GM19372 (cell line): ENCODE measurements around the gene SYPL2.

Experiments used
- ATAC-seq: cut with Tn5 transposase; IDR thresholded peaks from one replicate; pipeline ENCODE4 v1.9.1; 2021; ENCODE audit warnings: mild to moderate bottlenecking, low read depth, moderate library complexity; ENCODE audit not compliant: unreplicated experiment

Gene SYPL2

DNA sequence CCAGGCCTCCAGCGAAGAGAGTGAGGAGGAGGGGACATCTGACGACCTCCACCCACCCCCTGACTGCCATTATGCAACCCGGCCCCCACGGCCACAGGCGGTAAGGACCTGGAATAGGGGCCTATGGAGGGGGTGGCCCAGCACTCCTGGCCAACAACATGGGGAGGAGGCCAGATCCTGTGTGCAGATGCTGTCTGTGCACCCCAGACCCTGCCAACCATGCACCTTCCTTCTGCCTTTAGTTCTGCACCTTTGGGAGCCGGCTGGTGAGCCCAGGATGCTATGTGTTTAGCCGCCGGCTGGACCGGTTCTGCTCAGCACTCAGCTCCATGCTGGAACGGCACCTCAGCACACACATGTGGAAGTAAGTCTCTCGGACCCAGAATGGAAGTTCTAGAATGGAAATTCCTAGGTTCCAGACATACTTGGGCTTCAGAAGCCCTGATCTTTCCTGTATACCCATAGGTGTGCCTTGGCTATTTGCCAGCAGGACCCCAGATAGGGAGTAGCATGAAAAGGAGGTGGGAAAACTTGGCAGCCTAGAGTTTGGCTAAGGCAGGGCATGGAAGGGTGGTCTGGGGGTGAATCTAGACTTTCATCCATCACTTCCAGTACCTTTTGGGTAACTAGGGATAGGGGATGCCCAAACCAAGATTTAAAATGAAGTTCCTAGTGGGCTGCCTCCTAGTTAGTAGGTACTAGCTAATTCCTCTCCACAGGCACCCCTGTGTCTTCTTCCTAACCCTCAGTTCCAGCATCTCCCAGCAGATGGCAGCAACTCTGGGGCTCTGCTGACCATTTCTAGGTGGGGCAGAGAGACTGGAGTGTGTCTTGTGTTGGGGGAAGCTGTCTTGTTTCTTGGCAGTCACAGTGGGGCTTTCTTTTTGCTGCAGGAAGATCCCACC is 23.9 kb downstream of the SYPL2 start:
- no peak for ATAC-seq

DNA sequence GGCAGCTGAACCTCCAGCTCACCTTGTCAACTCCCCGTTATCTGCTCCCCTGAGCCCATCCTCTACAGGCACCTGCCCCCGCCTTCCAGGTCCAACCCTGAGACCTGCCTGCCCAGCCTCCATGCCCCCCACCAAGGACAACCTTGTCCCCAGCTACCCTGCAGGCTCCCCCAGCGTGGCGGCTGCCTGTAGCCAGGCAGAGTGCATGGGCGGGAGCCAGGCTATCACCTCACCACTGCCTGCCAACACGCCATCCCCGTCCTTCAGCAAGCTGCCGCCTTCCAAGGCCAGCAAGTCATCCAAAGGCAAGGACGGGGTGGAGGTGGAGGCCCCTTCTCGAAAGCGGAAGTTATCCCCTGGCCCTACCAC is 24.6 kb downstream of the SYPL2 start:
- ATAC-seq = no peak

DNA sequence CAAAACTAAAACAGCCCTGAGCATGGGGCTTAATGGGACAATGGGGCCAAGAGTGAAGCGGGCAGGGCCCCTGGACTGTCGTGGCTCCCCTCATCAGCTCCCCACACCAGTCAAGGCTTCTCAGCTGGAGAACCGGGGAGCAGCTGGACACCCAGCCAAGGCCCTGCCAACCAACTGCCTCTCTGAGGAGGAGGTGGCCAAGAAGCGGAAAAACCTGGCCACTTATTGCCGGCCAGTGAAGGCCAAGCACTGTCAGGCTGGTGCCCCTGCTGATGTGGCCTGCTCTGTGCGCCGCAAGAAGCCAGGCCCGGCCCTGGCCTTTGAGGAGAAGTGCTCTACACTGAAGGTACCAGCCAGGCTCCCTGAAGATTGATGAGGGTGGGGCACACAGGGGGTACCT is 25.0 kb downstream of the SYPL2 start:
- ATAC-seq = no peak

DNA sequence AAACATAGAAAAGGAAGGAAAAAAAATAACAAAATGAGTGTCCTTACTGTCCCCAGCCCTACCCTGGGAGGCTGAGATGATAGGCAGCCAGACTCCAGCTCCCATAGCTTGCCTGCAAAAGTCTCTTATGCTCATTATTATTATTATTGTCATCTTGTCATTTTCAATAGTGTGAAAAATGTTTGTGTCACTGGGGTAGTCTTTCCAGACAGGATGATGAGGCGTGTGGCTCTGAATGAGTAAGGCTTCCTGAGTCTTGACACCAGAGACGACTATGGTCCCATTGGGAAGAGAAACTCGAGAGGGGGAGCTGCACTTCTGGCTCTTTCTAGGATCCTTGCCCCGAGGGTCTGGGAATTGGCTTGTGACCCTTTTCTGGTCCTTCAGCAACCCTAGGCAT is 26.4 kb downstream of the SYPL2 start:
- no peak for ATAC-seq

DNA sequence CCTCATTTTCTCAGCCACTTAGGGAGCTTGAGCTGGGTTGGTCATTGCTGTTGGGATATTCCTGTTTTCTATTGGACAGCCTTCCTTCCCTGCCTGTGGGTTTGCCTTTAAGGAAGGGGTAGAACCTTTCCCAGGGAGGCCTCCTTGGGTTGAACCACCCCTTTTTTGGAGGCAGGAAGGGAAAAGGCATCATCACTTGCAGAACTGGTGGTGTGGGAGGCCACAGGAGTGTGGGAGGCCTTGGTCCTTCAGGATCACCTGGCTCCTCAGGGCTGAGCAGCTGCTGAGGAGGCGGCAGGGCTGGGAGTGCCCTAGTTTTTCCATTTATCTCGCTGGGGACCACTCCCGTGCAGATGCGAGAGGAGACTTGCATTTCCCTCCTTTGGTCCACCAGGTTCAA is 26.9 kb downstream of the SYPL2 start:
- no peak for ATAC-seq

DNA sequence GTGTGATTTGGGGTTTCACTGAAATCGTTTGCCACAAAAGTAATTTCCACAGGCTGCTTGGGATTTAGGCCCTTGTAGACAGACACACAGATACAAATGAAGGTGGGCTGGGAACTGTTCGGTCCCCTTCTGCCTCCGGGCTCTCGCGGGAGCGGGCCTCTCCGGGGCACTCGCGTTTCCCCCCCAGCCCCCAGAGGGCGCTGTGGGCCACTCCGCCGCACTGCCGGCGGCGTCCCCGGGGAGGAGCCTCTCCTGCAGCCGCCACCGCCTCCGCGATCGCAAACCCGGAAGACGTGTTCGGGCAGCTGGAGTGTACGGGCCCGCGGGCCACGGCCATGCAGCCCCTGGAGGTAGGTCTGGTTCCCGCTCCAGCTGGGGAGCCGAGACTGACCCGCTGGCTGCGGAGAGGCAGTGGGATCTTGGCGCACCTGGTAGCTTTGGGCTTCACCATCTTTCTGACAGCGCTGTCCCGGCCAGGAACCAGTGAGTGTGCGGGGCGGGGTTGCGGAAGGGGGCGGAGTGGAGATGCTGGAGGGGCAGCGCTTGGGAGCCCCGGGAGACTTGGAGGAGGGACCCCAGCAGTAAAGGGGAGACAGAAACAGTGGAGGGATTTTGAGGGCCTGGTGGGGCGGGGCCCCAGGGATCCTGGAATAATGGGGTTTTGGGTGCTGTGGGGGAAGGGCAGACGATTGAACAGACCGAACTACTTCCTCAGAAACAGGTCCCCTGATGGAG is 27.6 kb downstream of the SYPL2 start, which contains the start of gene CYB561D1:
Gene CYB561D1 (plus strand): TSS at position 290 of the 735 bp plus-strand sequence. CDS start 46 bp downstream, at position 336.
- ATAC-seq = peak; percentile 79

DNA sequence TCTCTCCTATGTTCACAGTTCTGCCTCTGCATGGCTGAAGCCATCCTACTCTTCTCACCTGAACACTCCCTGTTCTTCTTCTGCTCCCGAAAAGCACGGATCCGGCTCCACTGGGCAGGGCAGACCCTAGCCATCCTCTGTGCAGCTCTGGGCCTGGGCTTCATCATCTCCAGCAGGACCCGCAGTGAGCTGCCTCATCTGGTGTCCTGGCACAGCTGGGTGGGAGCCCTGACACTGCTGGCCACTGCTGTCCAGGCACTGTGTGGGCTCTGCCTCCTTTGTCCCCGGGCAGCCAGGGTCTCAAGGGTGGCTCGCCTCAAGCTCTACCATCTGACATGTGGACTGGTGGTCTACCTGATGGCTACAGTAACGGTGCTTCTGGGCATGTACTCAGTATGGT is 29.4 kb downstream of the SYPL2 start:
- no peak for ATAC-seq

DNA sequence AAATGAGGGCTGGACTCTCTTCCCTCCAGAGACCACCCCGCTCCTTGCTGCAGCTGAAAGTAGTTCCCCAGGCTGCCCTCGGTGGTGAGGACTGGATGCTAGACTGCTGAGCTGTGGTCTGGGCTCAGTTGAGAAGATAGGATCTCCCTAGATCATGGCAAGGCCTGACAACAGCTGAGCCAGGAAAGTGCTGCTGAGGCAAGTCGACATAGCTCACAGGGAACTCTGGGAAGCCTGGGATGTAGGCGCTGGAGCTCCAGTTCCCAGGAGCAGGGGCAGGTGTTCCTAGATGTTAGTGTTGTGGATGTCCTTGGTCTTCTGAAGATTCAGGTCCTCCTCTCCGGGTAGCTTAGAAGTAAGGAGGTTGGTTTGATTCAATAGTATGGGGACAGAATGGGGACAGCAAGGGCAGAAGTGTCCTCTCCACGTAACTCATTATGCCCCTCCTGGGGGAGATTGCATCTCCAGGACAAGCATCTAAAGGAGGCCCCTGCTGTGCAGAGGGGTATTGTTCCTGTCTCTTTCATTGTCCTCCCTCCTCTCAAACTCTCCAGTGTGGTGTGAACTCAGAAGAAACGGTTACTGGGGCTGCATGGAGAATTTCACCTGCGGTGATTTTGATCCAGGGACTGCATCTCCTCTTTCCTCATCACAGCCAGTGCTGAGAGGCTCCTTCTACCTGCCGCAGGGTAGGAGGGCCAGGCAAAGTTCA is 31.3 kb downstream of the SYPL2 start:
- ATAC-seq = no peak

DNA sequence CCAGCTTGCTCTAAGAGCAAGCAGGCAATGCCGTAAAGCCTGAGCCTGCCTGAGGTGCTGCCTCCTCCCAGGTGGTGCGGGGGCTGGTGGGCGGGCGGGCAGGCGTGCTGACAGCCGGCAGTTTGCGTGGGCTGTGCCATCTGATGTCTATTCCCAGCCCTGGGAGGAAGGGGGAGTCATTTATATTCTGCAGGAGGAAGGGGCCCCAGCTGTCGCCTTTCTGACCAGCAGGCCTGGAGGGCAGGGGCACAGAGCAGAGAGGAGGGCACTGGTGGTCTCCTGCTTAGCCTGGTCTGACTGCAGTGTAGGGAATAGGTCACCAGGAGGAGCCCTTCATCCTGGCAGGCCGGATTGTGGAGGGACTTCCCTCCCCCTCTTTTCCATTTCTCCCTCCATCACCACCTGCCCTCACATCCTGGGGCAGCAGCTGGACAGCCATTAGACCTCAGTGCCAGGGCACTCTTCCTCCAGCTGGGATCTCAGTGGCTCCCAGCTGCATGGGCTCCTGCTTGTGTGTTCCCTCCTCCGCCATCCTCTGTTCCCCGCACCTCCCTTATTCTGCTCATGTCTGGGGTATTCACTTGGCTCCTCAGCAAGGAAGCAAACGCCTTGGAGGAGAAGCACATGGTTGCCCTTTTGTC is 31.9 kb downstream of the SYPL2 start:
- no peak for ATAC-seq

DNA sequence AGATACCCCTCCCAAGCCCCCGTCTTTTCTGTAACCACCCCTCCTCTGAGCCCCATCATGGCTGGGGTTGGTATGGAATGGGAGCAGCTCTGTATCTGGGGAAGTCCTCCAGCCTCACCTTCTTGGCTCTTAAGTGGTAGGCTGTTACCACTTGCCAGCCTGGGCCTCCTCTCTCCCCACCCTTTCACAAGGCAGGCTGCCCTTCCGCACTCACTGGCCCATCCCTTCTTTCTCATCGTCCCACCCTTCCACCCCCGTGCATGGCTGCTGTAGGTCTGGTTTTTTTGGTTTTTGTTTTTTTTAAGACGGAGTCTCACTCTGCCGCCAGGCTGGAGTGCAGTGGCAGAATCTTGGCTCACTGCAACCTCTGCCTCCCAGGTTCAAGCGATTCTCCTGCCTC is 32.7 kb downstream of the SYPL2 start:
- ATAC-seq = no peak

DNA sequence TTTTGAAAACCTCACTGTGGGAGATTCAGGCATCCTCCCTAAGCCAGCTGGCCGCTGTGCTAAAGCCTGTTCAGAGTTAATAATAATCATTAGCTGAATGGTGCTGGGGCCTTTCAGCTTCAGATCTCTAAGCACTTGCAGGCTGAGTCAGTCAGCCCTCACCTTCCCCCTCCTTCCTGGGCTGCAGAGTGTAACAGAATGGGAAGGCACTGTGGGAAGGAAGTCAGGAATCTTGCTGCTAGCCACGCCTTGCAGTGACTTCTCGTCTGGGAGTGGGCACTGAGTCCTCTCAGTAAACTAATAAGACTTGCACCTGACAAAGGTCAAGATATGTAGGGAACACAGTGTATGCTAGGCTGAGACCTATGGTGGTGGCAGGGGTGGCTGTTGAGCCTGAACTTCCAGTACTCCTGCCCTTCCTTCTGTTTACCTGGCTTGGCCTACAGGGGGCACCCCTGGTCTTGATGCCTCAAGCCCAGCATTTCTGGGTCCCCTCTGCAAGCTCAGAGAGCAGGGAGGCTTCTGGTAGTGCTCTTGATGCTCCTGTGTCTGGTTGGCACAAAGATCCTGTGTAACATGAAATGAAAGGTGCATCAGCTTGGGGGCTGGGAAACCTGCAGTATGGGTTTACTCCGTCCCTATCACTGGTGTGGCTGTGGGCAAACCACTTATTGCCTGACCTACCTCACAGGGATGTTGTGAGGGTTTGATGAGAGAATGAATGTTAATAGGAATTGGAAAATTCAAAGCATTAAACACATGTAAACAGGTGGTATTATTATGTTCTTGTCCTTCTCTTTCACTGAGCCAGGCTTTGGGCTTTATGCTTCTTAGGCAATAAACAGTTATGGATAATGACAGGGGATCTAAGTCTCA is 33.6 kb downstream of the SYPL2 start:
- ATAC-seq = no peak

DNA sequence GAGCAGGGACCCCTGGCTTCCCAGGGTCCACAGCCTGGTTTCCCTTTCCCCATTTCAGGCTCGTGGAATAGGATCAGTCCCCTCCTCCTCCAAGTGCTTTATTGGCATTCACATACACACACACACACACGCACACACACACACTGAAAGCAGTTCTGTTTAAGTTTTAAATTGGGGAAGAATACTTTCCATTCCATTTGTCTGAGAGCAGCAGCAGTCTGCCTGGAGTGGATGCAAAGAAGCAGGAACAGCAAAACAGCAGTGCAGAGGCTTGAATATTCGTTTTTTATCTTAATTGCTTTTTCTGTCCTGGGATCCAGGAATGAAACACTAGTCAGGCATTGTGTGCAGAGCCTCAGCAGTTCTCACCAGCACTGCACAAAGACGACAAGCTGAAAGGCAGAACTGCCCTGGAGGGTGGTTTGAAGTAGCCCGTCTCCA is 34.6 kb downstream of the SYPL2 start:
- no peak for ATAC-seq

DNA sequence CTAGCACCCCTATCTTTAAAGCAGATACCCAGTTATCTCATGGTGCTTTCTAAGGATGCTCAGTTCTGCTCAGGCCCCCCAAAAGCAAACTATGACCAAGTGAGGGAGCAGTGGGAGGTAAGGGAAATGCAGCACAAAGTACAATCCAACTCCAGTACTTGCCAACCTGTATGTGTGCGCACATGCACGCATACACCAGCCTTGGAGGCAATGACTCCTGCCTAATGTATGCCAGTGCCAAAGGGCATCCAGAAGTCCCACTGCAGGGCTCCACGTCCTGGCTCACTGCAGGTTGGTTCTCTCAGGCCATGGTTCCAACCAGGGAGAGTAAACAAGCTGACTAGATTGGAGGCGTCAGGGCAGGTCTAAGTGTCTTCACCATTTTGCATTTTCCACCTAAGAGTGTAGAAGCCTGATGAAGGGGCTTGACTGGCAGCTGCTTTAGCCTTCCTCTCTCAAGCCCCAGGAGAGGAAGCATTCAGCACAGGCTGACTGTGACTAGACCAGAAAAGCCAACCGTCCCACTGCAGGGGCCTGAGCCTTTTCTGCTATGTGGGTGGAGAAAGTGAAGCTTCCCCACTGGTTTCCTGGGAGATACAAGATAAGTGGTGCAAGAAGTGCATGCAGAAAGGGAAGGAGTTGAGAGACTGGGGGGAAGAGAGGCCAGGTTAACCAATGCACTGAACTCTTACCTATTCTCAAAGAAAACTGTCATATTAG is 35.5 kb downstream of the SYPL2 start:
- no peak for ATAC-seq

DNA sequence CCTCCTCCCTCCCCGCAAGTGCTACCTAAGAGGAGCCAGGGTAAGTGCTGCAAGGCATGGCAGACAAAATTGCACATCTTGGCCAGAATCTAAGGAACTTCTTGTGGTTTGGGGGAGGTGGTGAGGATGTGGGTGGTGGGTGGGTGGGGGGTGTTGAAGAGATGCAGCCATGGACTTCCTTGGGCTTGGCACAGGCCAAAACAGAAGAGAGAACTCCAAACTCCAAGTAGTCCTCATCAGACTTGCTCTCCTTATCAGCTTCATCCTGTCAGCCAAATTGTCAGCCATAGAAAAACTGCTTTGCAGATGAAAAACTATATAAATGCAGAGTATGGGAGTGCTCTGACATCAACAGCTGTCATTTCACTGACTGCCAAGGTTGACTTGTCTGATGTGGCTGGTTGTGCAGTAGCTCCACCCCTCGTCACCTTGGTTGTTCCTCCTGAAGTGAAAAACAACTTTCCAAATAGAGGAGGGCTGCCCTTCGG is 36.1 kb downstream of the SYPL2 start:
- ATAC-seq = no peak

DNA sequence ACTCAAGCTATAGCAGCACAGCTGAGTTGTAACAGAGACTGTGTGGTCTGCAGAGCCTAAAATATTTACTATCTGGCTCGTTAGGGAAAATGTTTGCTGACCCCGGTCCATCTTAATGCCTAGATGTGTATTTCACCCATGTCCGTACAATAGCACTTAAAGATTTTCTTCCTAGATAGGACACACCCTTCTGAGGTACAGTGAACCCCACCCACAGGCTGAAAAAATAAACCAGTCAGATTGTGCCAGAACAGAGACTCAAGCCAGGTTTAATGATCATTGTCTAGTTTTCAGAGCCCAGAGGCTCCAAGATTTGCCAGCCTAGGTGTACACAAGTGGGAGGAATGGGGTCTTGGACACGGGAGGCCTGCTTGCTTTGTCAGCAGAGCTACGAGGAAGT is 37.6 kb downstream of the SYPL2 start:
- no peak for ATAC-seq

DNA sequence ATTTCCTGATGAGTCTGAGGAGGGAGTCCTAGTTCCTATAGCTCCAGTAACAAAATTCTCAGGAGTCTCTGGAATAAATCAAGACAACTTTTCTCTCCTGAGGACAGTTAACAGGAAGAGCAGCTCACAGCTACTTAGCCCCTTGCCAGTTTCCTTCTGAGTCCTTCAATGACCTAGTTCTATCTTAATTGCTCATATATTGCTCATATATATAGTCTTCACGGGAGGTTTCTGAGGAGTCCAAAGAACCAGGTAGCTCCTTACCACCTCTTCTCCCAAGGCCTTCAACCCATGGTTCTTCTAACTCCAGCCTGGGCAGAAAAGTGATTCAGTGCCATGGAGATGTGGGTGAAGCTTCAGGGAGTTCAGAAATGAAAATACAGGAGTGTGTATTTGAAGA is 38.6 kb downstream of the SYPL2 start:
- no peak for ATAC-seq

DNA sequence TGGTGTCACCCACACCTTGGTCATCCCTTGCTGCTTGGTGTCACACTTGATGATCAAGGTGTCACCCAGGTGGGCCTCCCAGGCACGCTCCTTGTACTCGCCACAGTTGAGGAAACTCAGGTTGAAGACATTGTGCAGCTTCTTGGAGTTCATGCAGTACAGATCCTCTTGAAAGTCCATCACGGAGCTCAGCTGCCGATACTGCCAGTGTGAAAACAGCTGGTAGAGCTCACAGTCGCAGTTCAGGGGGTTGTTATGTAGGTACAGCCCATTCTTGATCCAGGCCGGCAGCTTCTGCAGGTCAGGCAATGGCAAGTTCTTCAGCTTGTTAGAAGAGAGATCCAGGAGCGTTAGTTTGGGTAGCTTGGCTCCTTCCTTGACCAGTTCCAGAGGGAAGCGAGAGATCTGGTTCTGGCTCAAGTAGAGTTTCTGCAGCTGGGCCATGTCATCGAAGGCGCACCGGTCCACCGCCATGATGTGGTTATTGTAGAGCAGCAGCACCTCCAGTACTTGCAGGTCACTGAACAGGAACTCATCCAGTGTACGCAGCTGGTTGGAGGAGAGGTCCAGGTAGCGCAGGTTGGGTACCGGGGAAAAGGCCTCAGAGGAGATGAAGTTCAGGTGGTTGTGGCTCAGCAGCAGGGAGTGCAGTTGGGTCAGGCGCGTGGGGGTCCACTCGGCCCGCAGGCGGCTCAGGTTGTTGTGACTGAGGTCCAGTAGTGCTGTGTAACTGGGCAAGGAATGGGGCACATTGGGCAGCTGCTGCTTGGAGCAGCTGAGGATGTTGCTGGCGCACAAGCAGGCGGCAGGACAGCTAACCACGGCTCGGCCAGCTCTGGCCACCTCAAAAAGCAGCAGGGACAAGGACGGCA is 41.9 kb downstream of the SYPL2 start:
- no peak for ATAC-seq

DNA sequence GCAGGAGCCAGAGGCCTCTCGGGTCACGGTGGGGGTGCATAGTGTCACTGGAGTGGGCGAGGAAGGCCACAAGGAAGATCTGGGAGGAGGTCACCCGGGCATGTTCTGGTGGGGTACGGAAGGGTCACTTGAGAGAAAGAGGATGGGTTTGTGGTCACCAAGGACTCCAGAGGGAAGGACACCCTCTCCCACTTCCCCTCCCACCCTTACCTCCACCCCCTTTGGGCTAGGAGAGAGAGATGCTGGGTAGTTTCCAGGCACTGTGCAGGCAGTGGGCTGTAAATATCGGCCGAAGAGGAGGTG is 42.5 kb downstream of the SYPL2 start:
- ATAC-seq = no peak
